HFF-Myc (cell line): ENCODE results near the gene KIF22.
"Not testable (repeated sequence)": the region's sequence is repeated elsewhere in the genome, so short reads cannot be mapped to it uniquely, and the experiment has no call there.

Experiments
- DNase-seq: peaks from one replicate; pipeline ENCODE4 v3.0.0-alpha.2; 2011; ENCODE audit warnings: low read depth; ENCODE audit errors: extremely low read depth
- H3K4me3 ChIP-seq: replicated peaks from 2 replicates; pipeline ENCODE4 v1.5.1; 2011; ENCODE audit warnings: low read depth, mild to moderate bottlenecking, control low read depth, low read length
- CTCF ChIP-seq: IDR thresholded peaks from 2 replicates; pipeline ENCODE4 v1.5.1; 2012; ENCODE audit warnings: mild to moderate bottlenecking, low read depth, low read length, control low read depth; ENCODE audit errors: missing control alignments

Gene KIF22

GRCh38 chr16:29769507-29769906, 21.0 kb upstream of the KIF22 start:
- no peak for DNase-seq
- TF ChIP-seq CTCF: no peak
- H3K4me3 ChIP-seq: no peak overlapping the region

GRCh38 chr16:29770250-29770929, 20.2 kb upstream of the KIF22 start:
- no peak for TF ChIP-seq CTCF
- DNase-seq: no peak
- no peak overlapping the region for H3K4me3 ChIP-seq

GRCh38 chr16:29772330-29772729, 18.2 kb upstream of the KIF22 start:
- not testable (repeated sequence) for DNase-seq, H3K4me3 ChIP-seq

GRCh38 chr16:29774730-29775129, 15.8 kb upstream of the KIF22 start:
- no peak for DNase-seq
- H3K4me3 ChIP-seq: no peak overlapping the region
- no peak for TF ChIP-seq CTCF

- peak; percentile 63 for DNase-seq
- no peak overlapping the region for H3K4me3 ChIP-seq
- TF ChIP-seq CTCF: no peak
Measured at GRCh38 chr16:29775742-29776408, 14.7 kb upstream of the KIF22 start.

GRCh38 chr16:29777576-29778350, 12.8 kb upstream of the KIF22 start, which contains the start of gene ZG16:
Gene ZG16 (plus strand): TSS chr16:29778256. CDS start chr16:29779267, 1,011 bp downstream.
- no peak for TF ChIP-seq CTCF
- no peak for DNase-seq
- H3K4me3 ChIP-seq: no peak within 1 kb of the TSS

- no peak for DNase-seq
- no peak for TF ChIP-seq CTCF
- no peak overlapping the region for H3K4me3 ChIP-seq
Measured at GRCh38 chr16:29779474-29779873, 11.1 kb upstream of the KIF22 start.

GRCh38 chr16:29783094-29783953, 7.2 kb upstream of the KIF22 start:
- H3K4me3 ChIP-seq, DNase-seq: not testable (repeated sequence)
